Kidney glomerular epithelial cell (primary cell): ENCODE results near the gene DUSP22.

ENCODE experiments used
- DNase-seq: peaks from one replicate; lab custom pipeline; 2025; lab: John Stamatoyannopoulos, UW

The DUSP22 gene

GRCh38 chr6:352474-352873 lies 60.2 kb downstream of the DUSP22 start:
- DNase-seq = no peak

GRCh38 chr6:352896-353470 lies 60.7 kb downstream of the DUSP22 start:
- no peak for DNase-seq

GRCh38 chr6:353642-354614 lies 61.6 kb downstream of the DUSP22 start:
- no peak for DNase-seq

DNA sequence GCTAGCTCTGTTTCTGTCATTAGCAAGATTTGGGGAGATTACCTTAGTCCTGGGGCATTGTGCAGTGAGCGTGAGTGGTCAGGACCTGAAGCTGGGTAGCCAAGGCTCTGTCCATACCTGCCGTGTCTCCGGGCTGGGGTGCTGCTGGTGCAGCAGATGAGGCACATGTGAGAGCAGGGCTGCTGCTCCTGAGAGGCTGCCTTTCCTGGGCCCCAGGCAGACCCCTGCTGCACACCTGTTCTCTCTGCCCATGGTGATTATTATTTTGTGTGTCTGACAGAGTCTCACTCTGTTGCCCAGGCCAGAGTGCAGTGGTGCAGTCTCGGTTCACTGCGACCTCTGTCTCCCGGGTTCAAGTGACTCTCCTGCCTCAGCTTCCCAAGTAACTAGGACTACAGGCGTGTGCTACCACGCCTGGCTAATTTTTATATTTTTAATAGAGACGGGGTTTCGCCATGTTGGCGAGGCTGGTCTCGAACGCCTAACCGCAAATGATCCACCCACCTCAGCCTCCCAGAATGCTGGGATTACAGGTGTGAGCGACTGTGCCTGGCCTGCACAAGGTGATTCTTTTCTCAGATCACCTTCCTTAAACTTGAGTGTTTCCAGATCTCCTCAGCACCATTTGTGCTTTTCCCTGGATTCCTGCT lies 62.5 kb downstream of the DUSP22 start:
- DNase-seq = no peak

DNA sequence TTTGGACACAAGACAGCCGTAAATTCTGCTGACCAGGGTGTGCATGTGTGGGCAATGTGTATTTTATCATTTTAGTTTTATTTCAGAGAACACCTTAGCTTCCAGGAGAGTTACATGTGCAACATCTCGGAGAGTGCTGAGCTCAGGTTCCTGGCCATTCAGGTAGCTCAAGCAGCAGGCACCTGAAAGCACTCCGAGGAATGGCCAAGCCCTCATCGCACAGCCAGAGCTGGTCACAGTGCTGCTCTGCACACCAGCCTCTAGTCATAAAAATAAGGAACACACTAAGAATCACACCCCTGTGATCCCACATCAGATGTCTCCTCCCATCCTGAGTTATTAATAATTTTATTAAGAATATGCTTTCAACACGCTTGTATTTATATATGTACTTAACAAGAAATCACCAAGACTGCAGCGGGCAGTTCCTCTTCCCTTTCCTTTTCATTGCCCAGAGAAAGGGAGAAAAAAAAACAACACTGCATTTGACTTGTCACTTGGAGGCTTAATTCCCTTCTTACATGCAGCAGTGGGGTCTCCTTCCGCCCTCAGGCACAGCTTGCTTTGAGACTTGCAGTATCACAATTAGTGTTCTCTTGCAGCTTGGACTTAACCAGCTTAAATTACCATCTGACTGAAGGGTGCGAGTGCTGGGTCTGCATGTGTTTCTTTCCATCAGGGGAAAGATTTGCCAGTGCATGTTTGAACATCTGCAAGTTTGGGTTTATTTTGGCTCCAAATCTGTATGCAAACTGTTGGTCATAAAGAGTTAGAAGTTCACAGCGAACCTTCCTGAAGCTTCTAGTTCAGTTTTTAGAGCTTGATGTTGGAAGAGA lies 63.3 kb downstream of the DUSP22 start:
- no peak for DNase-seq

DNA sequence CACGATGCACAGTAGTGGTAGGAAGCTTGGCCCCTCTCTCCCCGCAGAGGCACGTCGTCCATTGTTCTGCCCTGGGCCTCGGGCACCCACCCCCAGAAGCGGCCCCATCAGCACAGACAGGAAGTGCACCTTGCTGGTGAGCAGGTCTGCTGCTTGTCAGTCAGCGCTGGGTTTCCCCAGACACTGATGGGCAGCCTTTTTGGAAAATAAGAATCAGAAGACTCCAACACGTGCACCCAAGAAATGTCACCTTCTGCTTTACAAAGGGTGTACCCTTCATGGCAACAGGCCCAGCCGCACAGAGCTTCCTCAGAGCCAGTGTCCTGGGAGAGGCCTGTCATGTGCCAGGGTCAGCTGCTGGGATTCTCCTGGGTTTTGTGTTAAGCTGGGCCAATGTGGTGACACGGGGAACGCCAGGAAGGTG lies 64.6 kb downstream of the DUSP22 start:
- no peak for DNase-seq

DNA sequence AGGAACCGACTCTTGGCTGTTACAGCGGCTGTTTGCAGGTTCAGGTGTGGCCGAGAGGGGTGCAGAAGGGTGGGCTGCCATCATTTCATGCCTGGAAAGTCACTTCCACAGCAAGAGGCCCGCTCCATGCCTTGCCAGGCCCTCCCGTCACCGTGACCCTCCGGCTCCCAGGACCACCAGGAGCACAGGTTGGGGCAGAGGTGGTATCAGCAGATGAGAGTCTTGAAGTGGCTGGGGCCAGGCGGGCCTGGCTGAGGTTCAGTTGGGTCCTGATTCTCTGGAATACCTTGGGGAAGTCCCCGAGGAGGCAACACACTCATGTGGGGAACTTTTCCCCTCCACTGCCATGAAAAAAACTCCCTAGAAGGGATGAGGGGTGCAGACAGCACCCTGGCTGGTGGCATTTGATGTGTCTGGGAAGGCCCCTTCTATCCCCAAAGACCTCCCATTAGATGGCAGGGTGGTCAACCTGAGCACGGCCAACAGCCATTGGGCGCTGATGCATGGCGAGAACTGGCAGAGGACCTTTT lies 65.0 kb downstream of the DUSP22 start:
- no peak for DNase-seq

DNA sequence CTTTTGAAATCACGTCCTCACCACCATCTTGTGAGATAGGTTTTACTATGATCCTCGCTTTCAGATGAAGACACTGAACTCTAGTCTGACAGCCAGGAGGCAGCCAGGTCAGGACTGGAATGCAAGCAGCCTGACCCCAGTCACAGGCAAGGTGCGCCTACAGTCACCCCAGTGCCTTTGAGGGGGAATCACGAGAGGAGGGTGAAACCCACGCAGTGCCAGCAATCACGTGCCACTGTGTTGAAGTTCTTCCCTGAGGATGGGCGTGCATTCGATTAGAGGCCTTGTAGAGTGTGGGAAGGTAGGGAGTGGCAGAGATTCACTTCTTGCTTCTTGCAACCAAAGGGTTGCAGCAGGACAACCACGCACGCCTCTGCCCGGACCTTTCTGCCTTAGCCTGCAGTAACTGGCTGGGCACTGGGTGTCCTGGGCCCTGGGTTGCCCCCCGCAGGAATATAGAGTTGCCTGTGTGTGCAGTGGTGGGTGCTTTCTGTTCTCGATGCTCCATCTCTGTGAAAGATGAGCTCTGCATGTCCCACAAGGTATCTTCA lies 65.6 kb downstream of the DUSP22 start:
- no peak for DNase-seq

GRCh38 chr6:358432-358831 lies 66.1 kb downstream of the DUSP22 start:
- no peak for DNase-seq

DNA sequence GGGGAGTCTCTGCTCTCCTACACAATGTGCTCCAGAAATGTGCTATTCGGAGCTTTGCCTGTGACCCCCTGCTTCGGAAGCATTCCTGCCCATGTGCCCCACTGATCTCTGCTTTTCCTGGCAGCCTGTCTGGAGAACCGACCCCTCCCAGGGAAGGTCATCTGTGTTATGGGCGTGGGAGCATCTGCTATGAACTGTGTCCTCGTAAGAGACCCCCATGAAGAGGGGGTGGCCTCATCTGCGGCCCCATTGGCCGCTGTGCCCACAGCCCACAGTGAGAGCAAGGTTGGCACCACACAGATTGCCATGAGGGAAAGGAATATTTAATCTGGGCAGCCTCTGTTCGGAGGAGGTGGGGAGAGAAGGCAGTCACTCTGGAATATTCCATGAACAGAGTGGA lies 66.6 kb downstream of the DUSP22 start:
- DNase-seq = no peak

DNA sequence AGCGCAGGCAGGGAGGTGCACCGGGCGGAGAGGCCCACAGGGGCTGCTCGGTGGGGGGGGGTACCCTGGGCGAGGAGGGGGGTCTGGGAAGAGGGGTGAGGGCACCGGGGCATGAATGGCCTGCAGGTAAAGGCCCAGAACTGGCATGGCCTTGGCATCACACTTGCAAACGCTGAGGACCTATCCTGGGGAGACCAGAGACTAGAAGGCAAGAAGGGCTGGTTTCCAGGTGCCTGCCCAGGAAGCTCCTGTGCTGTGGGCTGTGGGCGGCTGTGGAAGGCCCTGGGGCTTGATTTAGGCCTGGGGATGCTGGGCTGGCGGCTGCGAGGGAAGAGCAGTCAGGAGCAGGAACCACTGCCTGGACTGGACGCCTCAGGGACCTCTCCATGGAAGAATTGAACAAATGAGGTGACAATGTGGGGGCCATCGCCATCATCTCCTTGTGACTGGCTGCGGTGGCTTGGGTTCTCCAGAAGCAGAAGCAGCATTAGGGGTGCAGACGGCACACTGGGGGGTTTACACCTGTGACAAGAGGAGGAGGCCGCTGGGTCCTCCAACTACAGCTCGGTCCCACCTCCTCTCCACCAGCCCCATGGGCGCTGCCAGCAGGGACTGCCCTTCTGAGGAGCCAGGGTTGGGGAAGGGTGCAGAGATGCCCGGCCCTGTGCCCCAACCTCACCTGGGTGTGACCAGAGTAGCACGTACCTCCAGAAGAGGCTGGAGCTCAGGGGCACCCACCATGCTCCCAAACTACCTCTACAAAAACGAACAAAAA lies 67.2 kb downstream of the DUSP22 start:
- DNase-seq = no peak

DNA sequence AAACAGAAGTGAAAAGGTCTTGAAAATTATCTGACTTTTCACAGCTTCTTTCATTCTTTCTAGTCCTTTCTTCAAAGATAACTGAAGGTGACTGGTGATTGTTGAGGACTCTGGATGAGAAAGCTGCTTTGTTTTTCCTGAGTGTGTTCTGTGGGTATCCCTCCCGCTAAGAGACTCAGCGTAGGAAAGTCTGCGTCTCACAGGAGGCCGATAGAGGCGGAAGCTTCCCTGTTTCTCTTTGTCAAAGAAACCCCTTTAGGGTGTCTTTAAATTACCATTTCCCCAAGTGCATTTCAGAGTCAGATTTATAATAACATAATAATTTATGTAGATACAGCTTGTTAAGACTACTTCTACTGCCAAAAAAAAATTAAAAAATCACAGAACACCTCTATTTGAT lies 68.1 kb downstream of the DUSP22 start:
- no peak for DNase-seq

GRCh38 chr6:360764-361373 lies 68.6 kb downstream of the DUSP22 start:
- no peak for DNase-seq

- DNase-seq = no peak
These were observed 69.3 kb downstream of the DUSP22 start for GRCh38 chr6:361411-362132.

- DNase-seq = no peak
These were observed 70.1 kb downstream of the DUSP22 start for GRCh38 chr6:362231-362923.

DNA sequence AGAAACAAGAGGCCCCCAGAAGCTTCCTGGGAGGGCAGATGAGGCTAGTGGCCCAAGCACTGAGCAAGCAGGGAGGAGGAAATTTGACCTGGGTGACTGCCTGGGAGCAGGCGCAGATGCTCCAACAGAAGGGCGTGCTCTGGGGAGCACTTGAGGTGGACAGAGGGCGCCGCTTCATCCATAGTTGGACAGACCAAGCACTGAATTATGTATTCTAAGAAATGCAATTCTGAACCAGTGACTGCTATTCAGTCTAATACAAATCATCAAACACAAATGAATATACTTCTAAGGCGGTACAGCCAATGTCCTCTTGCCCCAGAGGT lies 70.6 kb downstream of the DUSP22 start:
- no peak for DNase-seq

DNA sequence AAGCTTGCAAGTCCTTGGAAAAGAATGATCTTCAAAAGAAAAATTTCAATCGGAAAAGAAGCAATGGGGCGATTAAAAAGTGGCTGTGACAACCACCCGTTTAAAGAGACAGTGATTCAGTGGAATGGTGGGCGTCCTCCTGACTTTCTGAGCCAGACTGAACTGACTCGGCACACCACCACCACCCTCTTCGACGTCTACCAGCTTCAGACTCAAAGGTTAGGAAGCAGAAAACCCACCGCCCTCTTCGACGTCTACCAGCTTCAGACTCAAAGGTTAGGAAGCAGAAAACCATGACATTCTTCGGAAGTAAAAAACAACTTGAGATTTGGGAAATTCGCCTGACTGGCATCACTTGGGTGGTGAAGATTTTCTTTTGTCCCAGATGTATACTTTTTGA lies 71.0 kb downstream of the DUSP22 start:
- no peak for DNase-seq

DNA sequence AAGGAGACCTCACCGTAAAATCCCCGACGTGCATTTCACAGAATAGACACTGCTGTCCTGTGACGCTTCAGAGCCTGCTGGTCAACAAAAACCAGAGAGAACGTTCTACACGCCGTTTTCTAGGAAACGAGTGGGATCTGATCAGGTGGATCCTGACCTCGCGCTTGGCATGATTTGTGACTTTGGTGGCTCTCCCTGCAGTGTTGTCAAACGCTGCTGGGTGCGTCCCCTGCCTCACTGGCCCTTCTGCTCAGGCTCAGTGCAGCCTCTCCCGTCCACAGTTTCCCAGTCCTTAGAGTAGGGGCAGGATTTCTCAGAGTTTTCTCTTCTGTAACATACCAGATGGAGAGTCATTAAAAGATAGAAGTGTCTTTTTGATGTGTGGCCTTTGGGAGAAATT lies 71.6 kb downstream of the DUSP22 start:
- DNase-seq = no peak
